Measurements from ENCODE around the gene PTRHD1. TPM values are rescaled to one million over a fixed set of nuclear protein-coding genes. Genes with fewer than 3 reads are reported as not detected.

PTRHD1 gene
- total and polyA plus RNA-seq, 5 donors from 2014 or later: 16.9 to 83.0 (median 52.4) TPM

GRCh38 chr2:24832521-24832920, 39.3 kb upstream of the PTRHD1 start:
- H3K27me3 Mint-ChIP-seq: no peaks in the 10 kb centered on the region
- H3K4me3 Mint-ChIP-seq: no peak overlapping the region
- Histone ChIP-seq H3K27me3 (ENCODE audit: control insufficient read depth, insufficient read depth, low read length) (no peaks in the 10 kb centered on the region), H3K27ac (ENCODE audit: insufficient read depth, low read length, poor library complexity, severe bottlenecking) (no peak overlapping the region), H3K36me3 (ENCODE audit: control insufficient read depth, insufficient read depth, low read length) (peaks cover 15% of the 10 kb centered on the region), H3K9me3 (ENCODE audit: control insufficient read depth in 2 of 2, low read length in 2 of 2) (no peaks in the 10 kb centered on the region), H3K4me1 (ENCODE audit: control insufficient read depth, insufficient read depth, low read length, poor library complexity, severe bottlenecking) (peaks cover 3% of the 10 kb centered on the region), H3K4me3 (ENCODE audit: low read depth, low read length) (no peak overlapping the region)
- no peak for ATAC-seq (ENCODE audit: low read depth in 2 of 2)
- peaks cover 25% of the 10 kb centered on the region for H3K36me3 Mint-ChIP-seq
- no peaks in the 10 kb centered on the region for H3K9me3 Mint-ChIP-seq
- peaks cover under 1 to 4% (median 3%) of the 10 kb centered on the region in 4 donors for H3K4me1 Mint-ChIP-seq
- peak overlapping the region in 1 of 3 donors; percentile 62 for H3K27ac Mint-ChIP-seq
- no peak for DNase-seq

DNA sequence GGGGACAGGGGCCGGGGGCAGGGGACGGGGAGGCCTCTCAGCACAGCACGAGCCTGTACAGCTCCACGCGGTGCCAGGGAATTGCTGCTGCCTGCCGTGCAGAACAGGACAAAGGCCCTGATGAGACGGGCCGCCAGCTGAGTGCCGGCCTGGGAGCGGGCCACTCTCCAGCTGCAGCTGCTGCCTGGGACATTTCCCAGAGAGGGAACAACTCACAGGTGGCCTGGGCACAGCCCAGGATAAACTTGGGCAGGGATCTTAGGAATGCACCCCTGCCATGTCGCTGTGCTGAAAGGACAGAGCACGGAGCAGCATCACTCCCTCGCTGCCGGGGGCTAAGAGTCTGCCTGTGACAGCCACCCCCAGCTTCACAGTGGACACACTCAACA, 38.9 kb upstream of the PTRHD1 start:
- ATAC-seq (ENCODE audit: low read depth in 2 of 2): no peak
- peaks cover 12% of the 10 kb centered on the region for H3K36me3 ChIP-seq (ENCODE audit: control insufficient read depth, insufficient read depth, low read length)
- Mint-ChIP-seq H3K36me3 (peaks cover 21% of the 10 kb centered on the region), H3K27ac (no peak overlapping the region), H3K27me3 (no peaks in the 10 kb centered on the region), H3K4me3 (no peak overlapping the region), H3K9me3 (no peaks in the 10 kb centered on the region), H3K4me1 (peaks cover 5 to 8% (median 7%) of the 10 kb centered on the region in 4 donors)
- H3K4me1 ChIP-seq (ENCODE audit: control insufficient read depth, insufficient read depth, low read length, poor library complexity, severe bottlenecking): peaks cover 8% of the 10 kb centered on the region
- H3K9me3 ChIP-seq (ENCODE audit: control insufficient read depth in 2 of 2, low read length in 2 of 2): no peaks in the 10 kb centered on the region
- H3K4me3 ChIP-seq (ENCODE audit: low read depth, low read length): no peak overlapping the region
- no peaks in the 10 kb centered on the region for H3K27me3 ChIP-seq (ENCODE audit: control insufficient read depth, insufficient read depth, low read length)
- no peak for DNase-seq
- H3K27ac ChIP-seq (ENCODE audit: insufficient read depth, low read length, poor library complexity, severe bottlenecking): no peak overlapping the region

GRCh38 chr2:24831221-24832072, 38.3 kb upstream of the PTRHD1 start:
- H3K4me1 Mint-ChIP-seq: peaks cover 9 to 14% (median 10%) of the 10 kb centered on the region in 4 donors
- H3K4me3 Mint-ChIP-seq: no peak overlapping the region
- no peak for DNase-seq
- H3K27me3 Mint-ChIP-seq: no peaks in the 10 kb centered on the region
- ATAC-seq (ENCODE audit: low read depth in 2 of 2): no peak
- Histone ChIP-seq H3K36me3 (ENCODE audit: control insufficient read depth, insufficient read depth, low read length) (peaks cover 6% of the 10 kb centered on the region), H3K9me3 (ENCODE audit: control insufficient read depth in 2 of 2, low read length in 2 of 2) (no peaks in the 10 kb centered on the region), H3K27me3 (ENCODE audit: control insufficient read depth, insufficient read depth, low read length) (no peaks in the 10 kb centered on the region), H3K4me3 (ENCODE audit: low read depth, low read length) (no peak overlapping the region), H3K27ac (ENCODE audit: insufficient read depth, low read length, poor library complexity, severe bottlenecking) (no peak overlapping the region), H3K4me1 (ENCODE audit: control insufficient read depth, insufficient read depth, low read length, poor library complexity, severe bottlenecking) (peaks cover 14% of the 10 kb centered on the region)
- H3K9me3 Mint-ChIP-seq: no peaks in the 10 kb centered on the region
- no peak overlapping the region for H3K27ac Mint-ChIP-seq
- H3K36me3 Mint-ChIP-seq: peaks cover 18% of the 10 kb centered on the region

DNA sequence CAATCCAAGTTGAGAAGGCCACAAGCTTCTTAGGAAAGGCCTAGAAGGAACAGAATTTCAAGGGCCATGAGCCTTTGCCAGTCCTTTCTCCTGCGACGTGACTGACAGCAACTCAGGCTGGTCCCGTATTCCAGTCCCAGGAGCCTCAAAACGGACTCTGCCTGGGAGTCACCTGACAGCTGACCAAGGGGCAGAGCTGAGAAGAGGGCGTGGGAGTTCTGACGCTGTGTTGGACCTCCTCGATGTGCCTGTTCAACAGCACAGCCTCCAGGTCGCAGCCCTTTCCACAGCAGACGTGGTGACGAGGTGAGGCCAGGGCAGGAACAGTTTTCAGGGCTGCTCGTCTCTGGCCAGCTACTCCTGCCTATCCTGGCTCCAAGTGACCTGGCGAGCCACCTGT, 37.6 kb upstream of the PTRHD1 start:
- Mint-ChIP-seq H3K4me1 (peaks cover 9 to 21% (median 15%) of the 10 kb centered on the region in 4 donors), H3K27me3 (no peaks in the 10 kb centered on the region), H3K9me3 (no peaks in the 10 kb centered on the region), H3K27ac (no peak overlapping the region), H3K4me3 (no peak overlapping the region), H3K36me3 (peaks cover 16% of the 10 kb centered on the region)
- peaks cover 4% of the 10 kb centered on the region for H3K36me3 ChIP-seq (ENCODE audit: control insufficient read depth, insufficient read depth, low read length)
- no peaks in the 10 kb centered on the region for H3K27me3 ChIP-seq (ENCODE audit: control insufficient read depth, insufficient read depth, low read length)
- DNase-seq: no peak
- no peaks in the 10 kb centered on the region for H3K9me3 ChIP-seq (ENCODE audit: control insufficient read depth in 2 of 2, low read length in 2 of 2)
- no peak overlapping the region for H3K27ac ChIP-seq (ENCODE audit: insufficient read depth, low read length, poor library complexity, severe bottlenecking)
- H3K4me3 ChIP-seq (ENCODE audit: low read depth, low read length): no peak overlapping the region
- no peak for ATAC-seq (ENCODE audit: low read depth in 2 of 2)
- H3K4me1 ChIP-seq (ENCODE audit: control insufficient read depth, insufficient read depth, low read length, poor library complexity, severe bottlenecking): peaks cover 21% of the 10 kb centered on the region

DNA sequence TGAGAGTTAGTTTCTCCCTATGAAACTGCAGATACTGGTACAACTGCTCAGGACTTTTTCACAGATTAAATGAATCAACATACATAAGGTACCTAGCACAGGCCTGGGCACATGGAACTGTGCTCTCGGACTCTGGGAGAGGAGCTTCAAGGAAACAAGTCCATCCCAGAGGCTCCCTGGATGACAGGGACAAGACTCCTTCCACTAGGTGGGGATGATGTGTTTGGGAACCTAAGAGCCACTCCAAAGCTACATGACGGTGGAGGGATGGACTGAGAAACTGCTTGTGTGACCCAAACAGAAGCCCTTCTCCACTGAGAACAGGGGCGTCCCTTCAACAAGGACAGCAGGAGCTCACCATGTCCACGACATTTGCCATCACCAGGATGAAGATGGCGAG, 37.2 kb upstream of the PTRHD1 start:
- no peak overlapping the region for H3K4me3 Mint-ChIP-seq
- no peaks in the 10 kb centered on the region for H3K27me3 Mint-ChIP-seq
- no peak for DNase-seq
- no peaks in the 10 kb centered on the region for H3K9me3 Mint-ChIP-seq
- H3K36me3 ChIP-seq (ENCODE audit: control insufficient read depth, insufficient read depth, low read length): peaks cover 4% of the 10 kb centered on the region
- H3K4me1 Mint-ChIP-seq: peaks cover 9 to 25% (median 17%) of the 10 kb centered on the region in 4 donors
- H3K27ac ChIP-seq (ENCODE audit: insufficient read depth, low read length, poor library complexity, severe bottlenecking): no peak overlapping the region
- no peaks in the 10 kb centered on the region for H3K27me3 ChIP-seq (ENCODE audit: control insufficient read depth, insufficient read depth, low read length)
- H3K9me3 ChIP-seq (ENCODE audit: control insufficient read depth in 2 of 2, low read length in 2 of 2): no peaks in the 10 kb centered on the region
- H3K4me3 ChIP-seq (ENCODE audit: low read depth, low read length): no peak overlapping the region
- no peak for ATAC-seq (ENCODE audit: low read depth in 2 of 2)
- peaks cover 22% of the 10 kb centered on the region for H3K4me1 ChIP-seq (ENCODE audit: control insufficient read depth, insufficient read depth, low read length, poor library complexity, severe bottlenecking)
- H3K36me3 Mint-ChIP-seq: peaks cover 14% of the 10 kb centered on the region
- no peak overlapping the region for H3K27ac Mint-ChIP-seq

DNA sequence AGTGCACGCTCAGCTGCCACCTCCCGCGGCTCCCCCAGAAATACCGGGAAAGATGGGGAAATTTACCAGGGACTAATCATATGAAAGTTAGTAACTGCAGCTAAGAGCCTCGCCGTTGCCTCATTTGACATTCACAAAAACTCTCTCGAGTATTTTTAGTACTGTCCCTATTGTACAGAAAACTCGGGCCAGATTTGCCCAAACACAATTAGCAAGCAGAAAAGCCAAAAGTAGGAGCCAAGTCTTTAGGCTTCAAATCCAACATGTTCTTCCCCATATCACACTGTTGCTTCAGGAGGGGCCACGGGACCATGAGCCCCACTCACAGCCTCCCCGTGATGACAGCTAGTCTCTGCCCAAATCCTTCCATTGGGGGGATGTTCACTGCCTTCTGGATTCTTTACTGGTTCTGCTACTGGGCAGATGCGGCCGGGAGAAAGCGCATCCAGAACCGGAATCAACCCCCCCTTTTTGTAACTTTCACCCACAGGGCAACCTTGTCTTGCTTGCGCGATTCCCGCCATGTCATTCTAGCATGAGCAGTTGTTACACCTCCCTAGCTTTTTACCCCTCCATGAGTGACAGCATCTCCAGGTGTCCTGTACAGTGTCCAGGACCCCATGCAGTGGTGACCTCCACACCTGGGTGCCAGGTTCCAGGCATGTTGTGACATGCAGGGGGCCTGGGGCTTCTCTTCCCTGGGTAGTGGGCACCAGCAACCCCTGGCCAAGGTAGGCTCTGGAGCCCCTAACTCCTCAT, 35.2 kb upstream of the PTRHD1 start:
- H3K9me3 ChIP-seq (ENCODE audit: control insufficient read depth in 2 of 2, low read length in 2 of 2): no peaks in the 10 kb centered on the region
- no peak overlapping the region for H3K4me3 ChIP-seq (ENCODE audit: low read depth, low read length)
- ATAC-seq (ENCODE audit: low read depth in 2 of 2): no peak
- H3K4me1 ChIP-seq (ENCODE audit: control insufficient read depth, insufficient read depth, low read length, poor library complexity, severe bottlenecking): peaks cover 22% of the 10 kb centered on the region
- H3K27me3 ChIP-seq (ENCODE audit: control insufficient read depth, insufficient read depth, low read length): no peaks in the 10 kb centered on the region
- Mint-ChIP-seq H3K27me3 (no peaks in the 10 kb centered on the region), H3K9me3 (no peaks in the 10 kb centered on the region), H3K4me1 (peaks cover 9 to 25% (median 17%) of the 10 kb centered on the region in 4 donors), H3K27ac (peak overlapping the region in 1 of 3 donors; percentile 44), H3K4me3 (no peak overlapping the region), H3K36me3 (peaks cover 8% of the 10 kb centered on the region)
- DNase-seq: no peak
- peaks cover 4% of the 10 kb centered on the region for H3K36me3 ChIP-seq (ENCODE audit: control insufficient read depth, insufficient read depth, low read length)
- H3K27ac ChIP-seq (ENCODE audit: insufficient read depth, low read length, poor library complexity, severe bottlenecking): no peak overlapping the region

- H3K27ac Mint-ChIP-seq: peak overlapping the region; percentile 59 to 79 (median 73)
- no peaks in the 10 kb centered on the region for H3K9me3 Mint-ChIP-seq
- H3K4me3 ChIP-seq (ENCODE audit: low read depth, low read length): no peak overlapping the region
- no peaks in the 10 kb centered on the region for H3K27me3 Mint-ChIP-seq
- no peaks in the 10 kb centered on the region for H3K27me3 ChIP-seq (ENCODE audit: control insufficient read depth, insufficient read depth, low read length)
- peaks cover 9 to 25% (median 17%) of the 10 kb centered on the region in 4 donors for H3K4me1 Mint-ChIP-seq
- no peaks in the 10 kb centered on the region for H3K9me3 ChIP-seq (ENCODE audit: control insufficient read depth in 2 of 2, low read length in 2 of 2)
- H3K27ac ChIP-seq (ENCODE audit: insufficient read depth, low read length, poor library complexity, severe bottlenecking): peak overlapping the region; percentile 49
- no peak overlapping the region for H3K4me3 Mint-ChIP-seq
- ATAC-seq (ENCODE audit: low read depth in 2 of 2) (peak; percentile 81 to 88), DNase-seq (peak; percentile 59 to 86 (median 78))
- peaks cover 4% of the 10 kb centered on the region for H3K36me3 ChIP-seq (ENCODE audit: control insufficient read depth, insufficient read depth, low read length)
- H3K4me1 ChIP-seq (ENCODE audit: control insufficient read depth, insufficient read depth, low read length, poor library complexity, severe bottlenecking): peaks cover 22% of the 10 kb centered on the region
- H3K36me3 Mint-ChIP-seq: peaks cover 3% of the 10 kb centered on the region
These were observed 34.4 kb upstream of the PTRHD1 start for GRCh38 chr2:24827321-24828237.

All from CD4-positive, CD25-positive, alpha-beta regulatory T cell (primary cell).